ENCODE data around the gene GPR132. TPM values are rescaled to one million over a fixed set of nuclear protein-coding genes. Genes with fewer than 3 reads are reported as not detected.

GPR132 gene
- total and polyA plus RNA-seq, 2 donors: 5.9 to 7.4 TPM

DNA sequence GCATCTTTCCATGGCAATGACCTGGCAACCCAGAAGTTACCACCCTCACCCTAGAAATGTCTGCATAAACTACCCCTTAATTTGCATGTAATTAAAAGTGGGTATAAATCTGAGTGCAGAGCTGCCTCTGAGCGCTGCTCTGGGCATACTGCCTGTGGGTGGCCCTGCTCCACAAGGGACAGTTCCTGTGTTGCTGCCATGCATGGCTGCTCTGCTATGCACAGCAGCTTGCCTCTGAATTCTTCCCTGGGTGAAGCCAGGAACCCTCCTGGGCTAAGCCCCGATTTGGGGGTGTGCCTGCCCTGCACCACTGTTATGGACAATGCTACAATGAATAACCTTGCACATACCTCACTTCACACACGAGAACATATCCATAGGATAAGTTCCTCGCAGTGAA is 35.7 kb upstream of the GPR132 start:
- Histone ChIP-seq H3K27me3 (ENCODE audit: control insufficient read depth in 2 of 2, insufficient read depth in 1 of 2, low read length in 1 of 2) (peaks cover 0 to 10% of the 10 kb centered on the region in 2 donors), H3K27ac (ENCODE audit: low read depth in 1 of 2, low read length in 1 of 2) (no peak overlapping the region), H3K4me3 (ENCODE audit: low read length in 2 of 2) (no peak overlapping the region), H3K9me3 (ENCODE audit: control insufficient read depth in 2 of 2, insufficient read depth in 1 of 2, low read length in 1 of 2) (peaks cover 0 to 4% of the 10 kb centered on the region in 2 donors), H3K36me3 (ENCODE audit: control insufficient read depth in 2 of 2, insufficient read depth in 2 of 2, low read length in 1 of 2) (no peaks in the 10 kb centered on the region), H3K4me1 (ENCODE audit: control insufficient read depth in 2 of 2, insufficient read depth in 2 of 2, low read length in 2 of 2) (peaks cover 0 to 2% of the 10 kb centered on the region in 2 donors)
- 90% methylated on average over 4 of the region's 4 CpGs for WGBS
- DNase-seq (ENCODE audit: low read depth in 6 of 9, low spot score in 9 of 9): no peak

DNA sequence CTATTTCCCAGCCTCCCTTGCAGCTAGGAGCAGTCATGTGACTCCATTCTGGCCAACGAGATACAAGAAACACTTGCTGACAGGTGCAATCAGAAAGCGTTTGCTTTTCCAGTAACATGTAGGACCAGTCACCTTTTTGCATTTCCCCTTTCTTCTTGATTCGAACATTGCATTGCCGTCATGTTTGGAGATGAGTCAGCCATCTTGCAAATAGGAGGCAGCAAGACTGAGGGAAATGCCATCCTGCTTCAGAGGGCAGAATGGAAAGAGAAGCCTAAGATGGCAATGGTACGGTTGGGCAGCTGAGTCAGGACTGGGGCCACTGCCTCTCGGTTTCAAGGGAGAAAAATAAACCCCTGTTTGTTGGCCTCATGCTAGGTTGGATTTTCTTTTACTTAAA is 34.5 kb upstream of the GPR132 start:
- 93% methylated on average over 6 of the region's 6 CpGs for WGBS
- Histone ChIP-seq H3K9me3 (ENCODE audit: control insufficient read depth in 2 of 2, insufficient read depth in 1 of 2, low read length in 1 of 2) (peaks cover 0 to 4% of the 10 kb centered on the region in 2 donors), H3K27ac (ENCODE audit: low read depth in 1 of 2, low read length in 1 of 2) (no peak overlapping the region), H3K4me1 (ENCODE audit: control insufficient read depth in 2 of 2, insufficient read depth in 2 of 2, low read length in 2 of 2) (peaks cover 0 to 2% of the 10 kb centered on the region in 2 donors), H3K4me3 (ENCODE audit: low read length in 2 of 2) (no peak overlapping the region), H3K36me3 (ENCODE audit: control insufficient read depth in 2 of 2, insufficient read depth in 2 of 2, low read length in 1 of 2) (no peaks in the 10 kb centered on the region), H3K27me3 (ENCODE audit: control insufficient read depth in 2 of 2, insufficient read depth in 1 of 2, low read length in 1 of 2) (peaks cover 4 to 20% of the 10 kb centered on the region in 2 donors)
- DNase-seq (ENCODE audit: low read depth in 6 of 9, low spot score in 9 of 9): no peak

- no peak overlapping the region for H3K27ac ChIP-seq (ENCODE audit: low read depth in 1 of 2, low read length in 1 of 2)
- peaks cover 0 to 4% of the 10 kb centered on the region in 2 donors for H3K9me3 ChIP-seq (ENCODE audit: control insufficient read depth in 2 of 2, insufficient read depth in 1 of 2, low read length in 1 of 2)
- H3K27me3 ChIP-seq (ENCODE audit: control insufficient read depth in 2 of 2, insufficient read depth in 1 of 2, low read length in 1 of 2): peaks cover 19 to 35% of the 10 kb centered on the region in 2 donors
- DNase-seq (ENCODE audit: low read depth in 6 of 9, low spot score in 9 of 9): no peak
- H3K4me3 ChIP-seq (ENCODE audit: low read length in 2 of 2): no peak overlapping the region
- peaks cover 0 to 9% of the 10 kb centered on the region in 2 donors for H3K4me1 ChIP-seq (ENCODE audit: control insufficient read depth in 2 of 2, insufficient read depth in 2 of 2, low read length in 2 of 2)
- H3K36me3 ChIP-seq (ENCODE audit: control insufficient read depth in 2 of 2, insufficient read depth in 2 of 2, low read length in 1 of 2): no peaks in the 10 kb centered on the region
- 98% methylated on average over 8 of the region's 8 CpGs for WGBS
Observed at GRCh38 chr14:105098316-105098715, 33.1 kb upstream of the GPR132 start.

DNA sequence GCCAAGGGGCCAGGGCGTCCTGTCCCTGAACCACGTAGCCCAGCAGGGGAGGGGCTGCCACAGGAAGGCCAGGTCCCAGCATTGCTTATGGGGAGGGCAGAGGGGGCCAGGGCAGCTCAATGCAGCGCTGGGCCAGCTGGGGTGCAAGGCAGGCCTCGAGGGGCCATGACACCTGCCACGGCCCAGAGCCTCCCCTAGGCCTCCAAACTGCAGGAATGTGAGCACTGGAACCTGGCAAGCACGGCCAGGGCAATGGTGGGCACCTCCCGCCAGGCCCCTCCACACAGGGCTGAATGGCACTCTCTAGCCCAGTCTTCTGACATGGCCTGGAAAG is 32.5 kb upstream of the GPR132 start:
- Histone ChIP-seq H3K36me3 (ENCODE audit: control insufficient read depth in 2 of 2, insufficient read depth in 2 of 2, low read length in 1 of 2) (no peaks in the 10 kb centered on the region), H3K4me1 (ENCODE audit: control insufficient read depth in 2 of 2, insufficient read depth in 2 of 2, low read length in 2 of 2) (peaks cover 0 to 11% of the 10 kb centered on the region in 2 donors), H3K9me3 (ENCODE audit: control insufficient read depth in 2 of 2, insufficient read depth in 1 of 2, low read length in 1 of 2) (peaks cover 0 to 4% of the 10 kb centered on the region in 2 donors), H3K27me3 (ENCODE audit: control insufficient read depth in 2 of 2, insufficient read depth in 1 of 2, low read length in 1 of 2) (peaks cover 21 to 38% of the 10 kb centered on the region in 2 donors), H3K27ac (ENCODE audit: low read depth in 1 of 2, low read length in 1 of 2) (no peak overlapping the region), H3K4me3 (ENCODE audit: low read length in 2 of 2) (no peak overlapping the region)
- WGBS: 92% methylated on average over 7 of the region's 7 CpGs
- no peak for DNase-seq (ENCODE audit: low read depth in 6 of 9, low spot score in 9 of 9)

- WGBS: 94% methylated on average over 15 of the region's 15 CpGs
- DNase-seq (ENCODE audit: low read depth in 6 of 9, low spot score in 9 of 9): no peak
- Histone ChIP-seq H3K4me3 (ENCODE audit: low read length in 2 of 2) (no peak overlapping the region), H3K9me3 (ENCODE audit: control insufficient read depth in 2 of 2, insufficient read depth in 1 of 2, low read length in 1 of 2) (peaks cover 0 to 4% of the 10 kb centered on the region in 2 donors), H3K27me3 (ENCODE audit: control insufficient read depth in 2 of 2, insufficient read depth in 1 of 2, low read length in 1 of 2) (peaks cover 24 to 49% of the 10 kb centered on the region in 2 donors), H3K4me1 (ENCODE audit: control insufficient read depth in 2 of 2, insufficient read depth in 2 of 2, low read length in 2 of 2) (peaks cover 0 to 19% of the 10 kb centered on the region in 2 donors), H3K27ac (ENCODE audit: low read depth in 1 of 2, low read length in 1 of 2) (no peak overlapping the region), H3K36me3 (ENCODE audit: control insufficient read depth in 2 of 2, insufficient read depth in 2 of 2, low read length in 1 of 2) (no peaks in the 10 kb centered on the region)
Observed at GRCh38 chr14:105096206-105096875, 31.1 kb upstream of the GPR132 start.

GRCh38 chr14:105095236-105095805 is 30.1 kb upstream of the GPR132 start:
- peaks cover 25 to 56% of the 10 kb centered on the region in 2 donors for H3K27me3 ChIP-seq (ENCODE audit: control insufficient read depth in 2 of 2, insufficient read depth in 1 of 2, low read length in 1 of 2)
- H3K4me3 ChIP-seq (ENCODE audit: low read length in 2 of 2): no peak overlapping the region
- peaks cover 0 to 4% of the 10 kb centered on the region in 2 donors for H3K9me3 ChIP-seq (ENCODE audit: control insufficient read depth in 2 of 2, insufficient read depth in 1 of 2, low read length in 1 of 2)
- DNase-seq (ENCODE audit: low read depth in 6 of 9, low spot score in 9 of 9): no peak
- no peaks in the 10 kb centered on the region for H3K36me3 ChIP-seq (ENCODE audit: control insufficient read depth in 2 of 2, insufficient read depth in 2 of 2, low read length in 1 of 2)
- WGBS: 95% methylated on average over 7 of the region's 7 CpGs
- no peak overlapping the region for H3K27ac ChIP-seq (ENCODE audit: low read depth in 1 of 2, low read length in 1 of 2)
- peaks cover 0 to 21% of the 10 kb centered on the region in 2 donors for H3K4me1 ChIP-seq (ENCODE audit: control insufficient read depth in 2 of 2, insufficient read depth in 2 of 2, low read length in 2 of 2)

- H3K4me3 ChIP-seq (ENCODE audit: low read length in 2 of 2): peak overlapping the region; percentile 22 to 54
- peak overlapping the region in 1 of 2 donors; percentile 91 for H3K27ac ChIP-seq (ENCODE audit: low read depth in 1 of 2, low read length in 1 of 2)
- H3K36me3 ChIP-seq (ENCODE audit: control insufficient read depth in 2 of 2, insufficient read depth in 2 of 2, low read length in 1 of 2): no peaks in the 10 kb centered on the region
- no peak for DNase-seq (ENCODE audit: low read depth in 6 of 9, low spot score in 9 of 9)
- H3K4me1 ChIP-seq (ENCODE audit: control insufficient read depth in 2 of 2, insufficient read depth in 2 of 2, low read length in 2 of 2): peaks cover 0 to 21% of the 10 kb centered on the region in 2 donors
- H3K9me3 ChIP-seq (ENCODE audit: control insufficient read depth in 2 of 2, insufficient read depth in 1 of 2, low read length in 1 of 2): peaks cover 0 to under 1% of the 10 kb centered on the region in 2 donors
- WGBS: 78% methylated on average over 14 of the region's 14 CpGs
- H3K27me3 ChIP-seq (ENCODE audit: control insufficient read depth in 2 of 2, insufficient read depth in 1 of 2, low read length in 1 of 2): peaks cover 29 to 66% of the 10 kb centered on the region in 2 donors
Observed at GRCh38 chr14:105094193-105094907, 29.1 kb upstream of the GPR132 start.

GRCh38 chr14:105093431-105094192 is 28.4 kb upstream of the GPR132 start:
- H3K27ac ChIP-seq (ENCODE audit: low read depth in 1 of 2, low read length in 1 of 2): peak overlapping the region; percentile 61 to 91
- peak in 1 of 9 donors; percentile 49 for DNase-seq (ENCODE audit: low read depth in 6 of 9, low spot score in 9 of 9)
- under 1% methylated on average over 76 of the region's 76 CpGs for WGBS
- peak overlapping the region; percentile 47 to 54 for H3K4me3 ChIP-seq (ENCODE audit: low read length in 2 of 2)
- no peaks in the 10 kb centered on the region for H3K9me3 ChIP-seq (ENCODE audit: control insufficient read depth in 2 of 2, insufficient read depth in 1 of 2, low read length in 1 of 2)
- H3K4me1 ChIP-seq (ENCODE audit: control insufficient read depth in 2 of 2, insufficient read depth in 2 of 2, low read length in 2 of 2): peaks cover 0 to 21% of the 10 kb centered on the region in 2 donors
- no peaks in the 10 kb centered on the region for H3K36me3 ChIP-seq (ENCODE audit: control insufficient read depth in 2 of 2, insufficient read depth in 2 of 2, low read length in 1 of 2)
- H3K27me3 ChIP-seq (ENCODE audit: control insufficient read depth in 2 of 2, insufficient read depth in 1 of 2, low read length in 1 of 2): peaks cover 33 to 73% of the 10 kb centered on the region in 2 donors

All from thymus (tissue), 11 donors.